ENCODE results near the gene BCO2. TPM values are rescaled to one million over a fixed set of nuclear protein-coding genes. Genes with fewer than 3 reads are reported as not detected.
A peak's percentile ranks its signal among the peaks of the same experiment; 100 is the strongest.

Gene BCO2
- total and polyA plus RNA-seq, 2 experiments from 2014 or later = 23.9 to 39.1 TPM

DNA sequence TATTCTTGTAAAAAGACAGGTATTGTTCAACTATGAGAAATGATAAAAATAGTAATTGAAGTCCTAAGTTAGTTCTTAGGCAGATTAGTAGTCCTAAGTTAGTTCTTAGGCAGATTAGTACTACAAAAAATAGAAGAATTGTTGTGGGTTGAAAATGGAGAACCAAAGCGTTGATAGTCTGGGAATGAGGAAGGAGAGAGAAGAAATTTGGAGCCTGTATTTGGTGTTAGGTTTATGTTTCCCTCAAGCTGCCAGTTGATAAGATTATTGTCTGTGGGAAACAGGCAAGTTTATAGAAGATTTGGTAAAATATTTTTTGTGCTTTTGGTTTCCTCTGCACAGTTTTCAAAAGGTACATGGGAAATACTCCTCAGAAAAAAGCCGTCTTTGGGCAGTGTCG, 3.6 kb downstream of the BCO2 start:
- WGBS (ENCODE audit: low lambda C conversion rate, missing lambda C conversion rate) = 86% methylated on average over 3 of the region's 3 CpGs
- peaks cover 9% of the 10 kb centered on the region for H3K79me2 ChIP-seq
- no peak overlapping the region for H2AFZ ChIP-seq
- H3K36me3 ChIP-seq (replicated peaks; ENCODE audit: insufficient read depth, low read depth) = no peaks in the 10 kb centered on the region
- no peaks in the 10 kb centered on the region for H3K9me3 ChIP-seq (ENCODE audit: low read depth)
- no peaks in the 10 kb centered on the region for H3K9me2 ChIP-seq (replicated peaks; ENCODE audit: insufficient read depth)
- peak overlapping the region; percentile 71 for H3K4me2 ChIP-seq
- H4K20me1 ChIP-seq (ENCODE audit: insufficient read depth, poor library complexity, severe bottlenecking) = no peaks in the 10 kb centered on the region
- no peaks in the 10 kb centered on the region for H3K4me1 ChIP-seq (ENCODE audit: insufficient read depth)
- no peak overlapping the region for H3K4me3 ChIP-seq
- TF ChIP-seq, protein P1, sequence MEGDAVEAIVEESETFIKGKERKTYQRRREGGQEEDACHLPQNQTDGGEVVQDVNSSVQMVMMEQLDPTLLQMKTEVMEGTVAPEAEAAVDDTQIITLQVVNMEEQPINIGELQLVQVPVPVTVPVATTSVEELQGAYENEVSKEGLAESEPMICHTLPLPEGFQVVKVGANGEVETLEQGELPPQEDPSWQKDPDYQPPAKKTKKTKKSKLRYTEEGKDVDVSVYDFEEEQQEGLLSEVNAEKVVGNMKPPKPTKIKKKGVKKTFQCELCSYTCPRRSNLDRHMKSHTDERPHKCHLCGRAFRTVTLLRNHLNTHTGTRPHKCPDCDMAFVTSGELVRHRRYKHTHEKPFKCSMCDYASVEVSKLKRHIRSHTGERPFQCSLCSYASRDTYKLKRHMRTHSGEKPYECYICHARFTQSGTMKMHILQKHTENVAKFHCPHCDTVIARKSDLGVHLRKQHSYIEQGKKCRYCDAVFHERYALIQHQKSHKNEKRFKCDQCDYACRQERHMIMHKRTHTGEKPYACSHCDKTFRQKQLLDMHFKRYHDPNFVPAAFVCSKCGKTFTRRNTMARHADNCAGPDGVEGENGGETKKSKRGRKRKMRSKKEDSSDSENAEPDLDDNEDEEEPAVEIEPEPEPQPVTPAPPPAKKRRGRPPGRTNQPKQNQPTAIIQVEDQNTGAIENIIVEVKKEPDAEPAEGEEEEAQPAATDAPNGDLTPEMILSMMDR (IDR thresholded peaks at IDR 0.05; ENCODE audit: poor library complexity) = no peak
- TF ChIP-seq EZH2 (IDR thresholded peaks at IDR 0.05; ENCODE audit: borderline replicate concordance) = no peak
- TF ChIP-seq EZH2phosphoT487 (IDR thresholded peaks at IDR 0.05; ENCODE audit: low read depth, severe bottlenecking, unreplicated experiment) = no peak
- DNase-seq (ENCODE audit: low spot score) = no peak
- no peak overlapping the region for H3K27ac ChIP-seq
- H3K27me3 ChIP-seq = no peaks in the 10 kb centered on the region

DNA sequence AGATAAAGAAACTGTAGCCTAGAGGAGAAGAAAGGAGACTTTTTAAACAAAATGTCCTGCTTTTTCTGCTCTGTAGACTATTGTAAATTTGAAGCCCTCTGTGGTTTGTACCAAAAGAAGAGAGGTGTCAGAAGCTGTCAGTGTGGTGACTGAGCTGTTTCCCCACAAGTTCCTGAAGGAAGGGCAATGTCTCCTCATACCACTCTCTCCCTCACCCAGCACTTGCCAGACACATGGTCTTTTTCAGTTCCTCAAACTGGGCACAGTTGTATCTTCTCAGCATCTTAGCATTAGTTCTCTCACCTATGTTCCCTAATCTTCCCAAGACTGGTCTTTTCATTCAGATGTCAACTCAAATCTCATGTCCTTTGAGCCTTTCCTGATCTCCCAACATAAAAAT, 4.3 kb downstream of the BCO2 start:
- Histone ChIP-seq H3K27ac (no peak overlapping the region), H4K20me1 (ENCODE audit: insufficient read depth, poor library complexity, severe bottlenecking) (no peaks in the 10 kb centered on the region), H3K27me3 (no peaks in the 10 kb centered on the region), H3K9me2 (replicated peaks; ENCODE audit: insufficient read depth) (no peaks in the 10 kb centered on the region), H3K9me3 (ENCODE audit: low read depth) (no peaks in the 10 kb centered on the region), H3K36me3 (replicated peaks; ENCODE audit: insufficient read depth, low read depth) (no peaks in the 10 kb centered on the region), H3K4me3 (no peak overlapping the region), H3K79me2 (peaks cover 9% of the 10 kb centered on the region), H3K4me2 (peak overlapping the region; percentile 71), H2AFZ (no peak overlapping the region), H3K4me1 (ENCODE audit: insufficient read depth) (no peaks in the 10 kb centered on the region)
- DNase-seq (ENCODE audit: low spot score) = no peak
- TF ChIP-seq, protein P1 (IDR thresholded peaks at IDR 0.05; ENCODE audit: poor library complexity) = no peak
- TF ChIP-seq EZH2 (IDR thresholded peaks at IDR 0.05; ENCODE audit: borderline replicate concordance) = no peak
- TF ChIP-seq EZH2phosphoT487 (IDR thresholded peaks at IDR 0.05; ENCODE audit: low read depth, severe bottlenecking, unreplicated experiment) = no peak

DNA sequence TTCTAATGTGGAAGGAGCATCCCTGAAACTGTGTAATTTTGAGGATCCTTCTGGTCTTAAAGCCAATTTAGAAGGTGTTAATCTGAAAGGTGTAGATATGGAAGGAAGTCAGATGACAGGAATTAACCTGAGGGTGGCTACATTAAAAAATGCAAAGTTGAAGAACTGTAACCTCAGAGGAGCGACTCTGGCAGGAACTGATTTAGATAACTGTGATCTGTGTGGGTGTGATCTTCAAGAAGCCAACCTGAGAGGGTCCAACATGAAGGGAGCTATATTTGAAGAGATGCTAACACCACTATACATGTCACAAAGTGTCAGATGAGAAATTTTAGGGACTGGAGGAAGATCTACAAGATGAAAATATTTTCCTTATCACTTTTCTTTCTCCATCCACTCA, 7.6 kb downstream of the BCO2 start:
- no peak overlapping the region for H2AFZ ChIP-seq
- H3K4me2 ChIP-seq = no peak overlapping the region
- H3K9me3 ChIP-seq (ENCODE audit: low read depth) = no peaks in the 10 kb centered on the region
- DNase-seq (ENCODE audit: low spot score) = no peak
- H3K4me1 ChIP-seq (ENCODE audit: insufficient read depth) = no peaks in the 10 kb centered on the region
- H4K20me1 ChIP-seq (ENCODE audit: insufficient read depth, poor library complexity, severe bottlenecking) = no peaks in the 10 kb centered on the region
- H3K27me3 ChIP-seq = no peaks in the 10 kb centered on the region
- H3K9me2 ChIP-seq (replicated peaks; ENCODE audit: insufficient read depth) = no peaks in the 10 kb centered on the region
- no peak overlapping the region for H3K4me3 ChIP-seq
- 89% methylated on average over 1 of the region's 1 CpG for WGBS (ENCODE audit: low lambda C conversion rate, missing lambda C conversion rate)
- H3K79me2 ChIP-seq = peaks cover 4% of the 10 kb centered on the region
- no peaks in the 10 kb centered on the region for H3K36me3 ChIP-seq (replicated peaks; ENCODE audit: insufficient read depth, low read depth)
- H3K27ac ChIP-seq = no peak overlapping the region
- TF ChIP-seq EZH2 (IDR thresholded peaks at IDR 0.05; ENCODE audit: borderline replicate concordance) (no peak), EZH2phosphoT487 (IDR thresholded peaks at IDR 0.05; ENCODE audit: low read depth, severe bottlenecking, unreplicated experiment) (no peak)
- TF ChIP-seq, protein P1 (IDR thresholded peaks at IDR 0.05; ENCODE audit: poor library complexity) = no peak

DNA sequence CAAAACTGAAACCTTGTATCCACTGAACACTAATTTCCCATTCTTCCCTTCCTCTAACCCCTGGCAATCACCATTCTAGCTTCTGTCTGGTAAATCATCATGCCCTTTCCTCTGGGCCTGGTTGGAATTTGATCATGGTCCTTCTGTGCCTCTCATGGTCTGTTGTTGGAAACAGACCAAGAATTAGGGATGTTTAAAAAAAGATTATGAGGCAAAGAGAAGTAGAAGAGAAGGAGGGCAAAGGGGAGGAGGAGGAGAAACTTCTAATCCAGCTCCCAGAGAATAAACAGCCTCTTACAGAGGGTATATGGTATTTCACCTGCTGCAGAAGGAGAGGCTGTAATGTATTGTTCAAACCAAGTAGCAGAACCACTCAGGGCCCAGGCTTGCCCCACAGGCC, 10.6 kb downstream of the BCO2 start:
- no peak overlapping the region for H3K27ac ChIP-seq
- no peak for DNase-seq (ENCODE audit: low spot score)
- H3K4me1 ChIP-seq (ENCODE audit: insufficient read depth) = no peaks in the 10 kb centered on the region
- no peaks in the 10 kb centered on the region for H3K36me3 ChIP-seq (replicated peaks; ENCODE audit: insufficient read depth, low read depth)
- H3K27me3 ChIP-seq = no peaks in the 10 kb centered on the region
- H2AFZ ChIP-seq = no peak overlapping the region
- no peaks in the 10 kb centered on the region for H3K9me2 ChIP-seq (replicated peaks; ENCODE audit: insufficient read depth)
- H3K79me2 ChIP-seq = no peaks in the 10 kb centered on the region
- no peaks in the 10 kb centered on the region for H4K20me1 ChIP-seq (ENCODE audit: insufficient read depth, poor library complexity, severe bottlenecking)
- no peak overlapping the region for H3K4me3 ChIP-seq
- H3K4me2 ChIP-seq = no peak overlapping the region
- H3K9me3 ChIP-seq (ENCODE audit: low read depth) = no peaks in the 10 kb centered on the region
- TF ChIP-seq, protein P1 (IDR thresholded peaks at IDR 0.05; ENCODE audit: poor library complexity) = no peak
- TF ChIP-seq EZH2phosphoT487 (IDR thresholded peaks at IDR 0.05; ENCODE audit: low read depth, severe bottlenecking, unreplicated experiment) = no peak
- no peak for TF ChIP-seq EZH2 (IDR thresholded peaks at IDR 0.05; ENCODE audit: borderline replicate concordance)
